Vagina (tissue), 2 donors: ENCODE measurements around the gene EIF2S3B.

Experiments used
- CTCF ChIP-seq, 3 experiments: fragments of 450-650 bp in 2 of 3; fragments of 200-600 bp in 1 of 3; sonication (generic) in 1 of 3; IDR thresholded peaks; one replicate each; pipeline ENCODE4 v1.5.1; 2017 to 2019; ENCODE audit warnings: antibody characterized with exemption in 3 of 3, mild to moderate bottlenecking in 2 of 3, moderate library complexity in 2 of 3
- POLR2A ChIP-seq, 2 donors: fragments of 450-650 bp; IDR thresholded peaks; one replicate each; pipeline ENCODE4 v1.6.1; 2017; ENCODE audit warnings: antibody characterized with exemption in 2 of 2, mild to moderate bottlenecking in 2 of 2, moderate library complexity in 2 of 2
- POLR2AphosphoS5 ChIP-seq, 2 donors: sonication (generic); formaldehyde crosslinking; IDR thresholded peaks; one replicate each; pipeline ENCODE4 v1.9.0; 2017; ENCODE audit warnings: antibody characterized with exemption in 2 of 2, mild to moderate bottlenecking in 2 of 2, low read depth in 1 of 2; ENCODE audit not compliant: insufficient read depth in 1 of 2

DNA sequence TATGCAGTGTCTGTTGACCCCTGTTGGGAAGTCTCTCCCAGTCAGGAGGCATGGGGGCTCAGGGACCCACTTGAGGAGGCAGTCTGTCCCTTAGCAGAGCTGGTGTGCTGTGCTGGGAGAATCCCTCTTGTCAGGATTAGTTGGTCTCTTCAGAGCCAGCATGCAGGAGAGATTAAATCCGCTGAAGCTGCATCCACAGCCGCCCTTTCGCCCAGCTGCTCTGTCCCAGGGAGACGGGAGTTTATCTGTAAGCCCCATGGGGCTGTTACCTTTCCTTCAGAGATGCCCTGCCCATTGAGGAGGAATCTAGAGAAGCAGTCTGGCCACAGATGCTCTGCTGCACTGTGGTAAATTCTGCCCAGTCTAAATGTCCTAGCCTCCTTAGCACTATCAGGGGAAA is 39.4 kb upstream of the EIF2S3B start:
- TF ChIP-seq CTCF (IDR thresholded peaks at IDR 0.05) (no peak), POLR2A (IDR thresholded peaks at IDR 0.05) (no peak), POLR2AphosphoS5 (IDR thresholded peaks at IDR 0.05; ENCODE audit: insufficient read depth in 1 of 2, low read depth in 1 of 2) (no peak)
